H1 (cell line): ENCODE results near the gene RNF145. TPM values are rescaled to one million over a fixed set of nuclear protein-coding genes. Genes with fewer than 3 reads are reported as not detected.

Source experiments
- CTCF ChIA-PET: fragments of 300-600 bp; sonication (Branson Sonifier 250); formaldehyde crosslinking; loops from one replicate; lab custom pipeline; 2021; ENCODE audit not compliant: partially characterized antibody; lab: Charles Lee
- POLR2A ChIA-PET: fragments of 300-600 bp; sonication (Branson Sonifier 250); formaldehyde crosslinking; loops from one replicate; lab custom pipeline; 2021; ENCODE audit warnings: inconsistent platforms; ENCODE audit not compliant: partially characterized antibody; lab: Charles Lee
- DNase-seq, 2 experiments: peaks; one replicate each; pipeline versions ENCODE4 v3.0.0 to v3.0.0-alpha.2; 2010 to 2022; ENCODE audit warnings: low spot score in 2 of 2, low read depth in 1 of 2, mixed read lengths in 1 of 2
- FAIRE-seq: peaks from 2 replicates; lab custom pipeline; 2011; peaks lifted over from hg19 to GRCh38; lab: Jason Lieb, UNC
- H2AFZ ChIP-seq: 2 replicates; pipeline ENCODE4 v1.8.1; 2012; ENCODE audit warnings: low read length, inconsistent platforms
- H2AK5ac ChIP-seq: 2 replicates; pipeline ENCODE4 v1.6.1; 2013; ENCODE audit warnings: low read depth, low read length
- H2BK120ac ChIP-seq: replicated peaks from 2 replicates; pipeline ENCODE3; 2013; ENCODE audit warnings: low read depth, low read length, inconsistent platforms
- H2BK12ac ChIP-seq: 2 replicates; pipeline ENCODE4 v1.6.1; 2013; ENCODE audit warnings: low read depth, low read length
- H2BK15ac ChIP-seq: 2 replicates; pipeline ENCODE4 v1.6.1; 2013; ENCODE audit warnings: low read length
- H2BK20ac ChIP-seq: 2 replicates; pipeline ENCODE4 v1.6.1; 2013; ENCODE audit warnings: low read length
- H2BK5ac ChIP-seq: 2 replicates; pipeline ENCODE4 v1.6.1; 2013; ENCODE audit warnings: low read depth, low read length
- H3K14ac ChIP-seq: 2 replicates; pipeline ENCODE4 v1.6.1; 2013; ENCODE audit warnings: inconsistent platforms; ENCODE audit not compliant: insufficient read length
- H3K18ac ChIP-seq: 2 replicates; pipeline ENCODE4 v1.6.1; 2013; ENCODE audit warnings: low read length; ENCODE audit errors: extremely low read depth
- H3K23ac ChIP-seq: 2 replicates; pipeline ENCODE4 v1.6.1; 2013; ENCODE audit warnings: inconsistent platforms; ENCODE audit not compliant: insufficient read length
- H3K23me2 ChIP-seq: 2 replicates; pipeline ENCODE4 v1.6.1; 2013; ENCODE audit warnings: low read depth, low read length
- H3K27ac ChIP-seq: 2 replicates; pipeline ENCODE4 v1.6.1; 2011; ENCODE audit warnings: low read depth, low read length, inconsistent platforms
- H3K27me3 ChIP-seq, 4 experiments: replicated peaks in 1 of 4; 1 replicate in 1 of 4; 2 replicates in 3 of 4; pipeline versions ENCODE4 v1.6.1 to v1.8.1; 2011 to 2013; ENCODE audit warnings: low read length in 3 of 4, mild to moderate bottlenecking in 3 of 4, inconsistent platforms in 2 of 4, mixed read lengths in 2 of 4, moderate library complexity in 1 of 4; ENCODE audit not compliant: control insufficient read depth in 3 of 4, insufficient read depth in 3 of 4; ENCODE audit errors: extremely low read depth in 1 of 4
- H3K36me3 ChIP-seq, 4 experiments: 2 replicates each; pipeline versions ENCODE4 v1.6.1 to v1.8.1; 2011 to 2013; ENCODE audit warnings: mild to moderate bottlenecking in 4 of 4, low read length in 3 of 4, moderate library complexity in 2 of 4, control low read depth in 1 of 4, inconsistent platforms in 1 of 4; ENCODE audit not compliant: insufficient read depth in 4 of 4, control insufficient read depth in 2 of 4
- H3K4ac ChIP-seq: replicated peaks from 2 replicates; pipeline ENCODE3; 2013; ENCODE audit warnings: low read length, low read depth, mixed read lengths, inconsistent platforms; ENCODE audit not compliant: insufficient read length
- H3K4me1 ChIP-seq, 4 experiments: replicated peaks in 1 of 4; 1 replicate in 1 of 4; 2 replicates in 3 of 4; pipeline versions ENCODE4 v1.6.1 to v1.8.1; 2011 to 2013; ENCODE audit warnings: low read length in 3 of 4, inconsistent platforms in 2 of 4, mixed read lengths in 1 of 4; ENCODE audit not compliant: insufficient read depth in 4 of 4, control insufficient read depth in 3 of 4
- H3K4me2 ChIP-seq, 2 experiments: 2 replicates each; pipeline versions ENCODE4 v1.6.1 to v1.8.1; 2011 to 2013; ENCODE audit warnings: low read depth in 2 of 2, low read length in 2 of 2, control low read depth in 1 of 2, inconsistent platforms in 1 of 2, mild to moderate bottlenecking in 1 of 2; ENCODE audit not compliant: insufficient read depth in 1 of 2
- H3K4me3 ChIP-seq, 4 experiments: fragments of 200-600, 300-600 bp in 1 of 4; sonication (generic), shearing (Covaris generic), sonication (Bioruptor Twin) in 1 of 4; 2 replicates each; pipeline versions ENCODE4 v1.5.1 to v1.8.1; 2011 to 2016; ENCODE audit warnings: low read length in 4 of 4, low read depth in 3 of 4, control low read depth in 2 of 4, inconsistent platforms in 2 of 4, mild to moderate bottlenecking in 2 of 4, mixed read lengths in 1 of 4, moderate library complexity in 1 of 4; ENCODE audit not compliant: insufficient read depth in 2 of 4; ENCODE audit errors: extremely low read depth in 1 of 4
- H3K56ac ChIP-seq: replicated peaks from 2 replicates; pipeline ENCODE3; 2013; ENCODE audit warnings: low read depth, mild to moderate bottlenecking, mixed read lengths, low read length, inconsistent platforms; ENCODE audit not compliant: insufficient read length
- H3K79me1 ChIP-seq: 2 replicates; pipeline ENCODE4 v1.6.1; 2013; ENCODE audit warnings: low read depth, low read length, control low read depth
- H3K79me2 ChIP-seq, 2 experiments: 2 replicates each; pipeline versions ENCODE4 v1.6.1 to v1.8.1; 2012 to 2013; ENCODE audit warnings: low read length in 2 of 2, mild to moderate bottlenecking in 2 of 2, inconsistent platforms in 1 of 2; ENCODE audit not compliant: insufficient read depth in 2 of 2, control insufficient read depth in 1 of 2
- H3K9ac ChIP-seq, 4 experiments: replicated peaks in 1 of 4; 1 replicate in 1 of 4; 2 replicates in 3 of 4; pipeline versions ENCODE4 v1.6.1 to v1.8.1; 2011 to 2013; ENCODE audit warnings: low read depth in 3 of 4, low read length in 3 of 4, control low read depth in 2 of 4, mild to moderate bottlenecking in 2 of 4, moderate library complexity in 2 of 4, inconsistent platforms in 1 of 4; ENCODE audit errors: extremely low read depth in 1 of 4
- H3K9me3 ChIP-seq, 2 experiments: 2 replicates each; pipeline versions ENCODE4 v1.6.1 to v1.8.1; 2012 to 2013; ENCODE audit warnings: mild to moderate bottlenecking in 2 of 2, moderate library complexity in 2 of 2, control low read depth in 1 of 2, inconsistent platforms in 1 of 2, low read depth in 1 of 2, low read length in 1 of 2, mixed read lengths in 1 of 2; ENCODE audit not compliant: insufficient read depth in 2 of 2
- H4K20me1 ChIP-seq, 2 experiments: replicated peaks in 1 of 2; 2 replicates each; pipeline versions ENCODE3 to v1.8.1; 2011 to 2013; ENCODE audit warnings: inconsistent platforms in 2 of 2, low read length in 2 of 2, mild to moderate bottlenecking in 1 of 2; ENCODE audit not compliant: insufficient read depth in 2 of 2, control insufficient read depth in 1 of 2
- H4K5ac ChIP-seq: 2 replicates; pipeline ENCODE4 v1.6.1; 2013; ENCODE audit warnings: low read length, low read depth, mixed read lengths, inconsistent platforms; ENCODE audit not compliant: insufficient read length
- H4K8ac ChIP-seq: 2 replicates; pipeline ENCODE4 v1.8.0; 2013; ENCODE audit warnings: mild to moderate bottlenecking, moderate library complexity, low read length, inconsistent platforms; ENCODE audit not compliant: insufficient read depth; ENCODE audit errors: extremely low read depth
- H4K91ac ChIP-seq: replicated peaks from 2 replicates; pipeline ENCODE3; 2013; ENCODE audit warnings: low read length, mixed read lengths, inconsistent platforms; ENCODE audit not compliant: insufficient read length
- ASH2L ChIP-seq: fragments of 200-600, 300-600 bp; sonication (generic); IDR thresholded peaks from one replicate; pipeline ENCODE4 v1.7.1; 2017; ENCODE audit warnings: low read length
- BRCA1 ChIP-seq: IDR thresholded peaks from 2 replicates; pipeline ENCODE4 v1.6.1; 2012; ENCODE audit warnings: low read depth, low read length, improper control_type of control experiment
- EZH2 ChIP-seq: fragments of 200-600 bp; sonication (generic); IDR thresholded peaks from 2 replicates; pipeline ENCODE4 v1.7.1; 2012; ENCODE audit warnings: low read depth, mild to moderate bottlenecking, moderate library complexity, low read length, inconsistent platforms; ENCODE audit not compliant: severe bottlenecking
- GTF2F1 ChIP-seq: IDR thresholded peaks from 2 replicates; pipeline ENCODE4 v1.6.1; 2012; ENCODE audit warnings: low read depth, low read length, improper control_type of control experiment, borderline replicate concordance
- HDAC2 ChIP-seq, 2 experiments: fragments of 300-600 bp in 1 of 2; sonication (generic) in 1 of 2; IDR thresholded peaks; 2 replicates each; pipeline ENCODE4 v1.6.1; 2011 to 2012; ENCODE audit warnings: low read depth in 2 of 2, low read length in 2 of 2, mild to moderate bottlenecking in 2 of 2, moderate library complexity in 2 of 2, borderline replicate concordance in 1 of 2, inconsistent platforms in 1 of 2
- HDAC6 ChIP-seq: IDR thresholded peaks from one replicate; pipeline ENCODE4 v1.7.1; 2012; ENCODE audit warnings: low read depth, mild to moderate bottlenecking, inconsistent platforms, low read length, moderate library complexity
- KDM1A ChIP-seq: fragments of 200-600, 300-600 bp; sonication (generic); IDR thresholded peaks from 2 replicates; pipeline ENCODE4 v1.7.1; 2016; ENCODE audit warnings: mild to moderate bottlenecking, low read length, borderline replicate concordance
- KDM5A ChIP-seq: fragments of 200-600 bp; IDR thresholded peaks from 2 replicates; pipeline ENCODE4 v1.7.1; 2012; ENCODE audit warnings: mild to moderate bottlenecking, low read length, inconsistent platforms, mixed read lengths
- MAFK ChIP-seq: IDR thresholded peaks from 2 replicates; pipeline ENCODE4 v1.6.1; 2012; ENCODE audit warnings: low read depth, mild to moderate bottlenecking, improper control_type of control experiment, low read length
- POU5F1 ChIP-seq: IDR thresholded peaks from 2 replicates; pipeline ENCODE4 v1.6.1; 2011; ENCODE audit warnings: low read depth, mild to moderate bottlenecking, low read length, moderate library complexity
- RBBP5 ChIP-seq: IDR thresholded peaks from 2 replicates; pipeline ENCODE4 v1.7.1; 2012; ENCODE audit warnings: low read depth, mild to moderate bottlenecking, inconsistent platforms, low read length, moderate library complexity, borderline replicate concordance
- SIRT6 ChIP-seq: IDR thresholded peaks from one replicate; pipeline ENCODE4 v1.7.1; 2012; ENCODE audit warnings: low read length, inconsistent platforms
- SP4 ChIP-seq: IDR thresholded peaks from 2 replicates; pipeline ENCODE4 v1.6.1; 2012; ENCODE audit warnings: low read length, inconsistent platforms
- TAF1 ChIP-seq: IDR thresholded peaks from 2 replicates; pipeline ENCODE4 v1.6.1; 2011; ENCODE audit warnings: mild to moderate bottlenecking, low read depth, low read length
- TAF7 ChIP-seq: optimal IDR thresholded peaks from 2 replicates; pipeline ENCODE3; 2011; ENCODE audit warnings: low read depth, mild to moderate bottlenecking, inconsistent platforms, low read length, moderate library complexity, borderline replicate concordance
- TEAD4 ChIP-seq: IDR thresholded peaks from 2 replicates; pipeline ENCODE4 v1.6.1; 2012; ENCODE audit warnings: low read depth, low read length, inconsistent platforms, mixed read lengths
- polyA plus RNA-seq, 7 experiments: library from polyadenylated mRNA; depleted of rRNA in 3 of 7; stranded (reverse) in 5 of 7; unstranded in 2 of 7; fragments of >200 nt in 5 of 7; fragments of 200-250 nt in 2 of 7; gene quantifications; 1 replicate in 5 of 7; 2 replicates in 1 of 7; 4 replicates in 1 of 7; pipeline versions ENCODE4 v1.2.1 to v1.2.3, GENCODE V29; 2011 to 2013; ENCODE audit warnings: missing spikeins in 2 of 7, mixed read lengths in 2 of 7
- total RNA-seq: library from RNA; stranded (reverse); fragmentation: NEBNext Ultra II Directional; extraction: Animal tissue kit (Norgen Biotek cat#: 25700); gene quantifications from 2 replicates; pipeline ENCODE4 v1.2.1, GENCODE V29; 2021

Gene RNF145
- total and polyA plus RNA-seq, 2 of the 8 experiments (the other 6 are each of a cell fraction or from before 2014, with no cell fraction given) = 34.2 to 72.5 TPM

DNA sequence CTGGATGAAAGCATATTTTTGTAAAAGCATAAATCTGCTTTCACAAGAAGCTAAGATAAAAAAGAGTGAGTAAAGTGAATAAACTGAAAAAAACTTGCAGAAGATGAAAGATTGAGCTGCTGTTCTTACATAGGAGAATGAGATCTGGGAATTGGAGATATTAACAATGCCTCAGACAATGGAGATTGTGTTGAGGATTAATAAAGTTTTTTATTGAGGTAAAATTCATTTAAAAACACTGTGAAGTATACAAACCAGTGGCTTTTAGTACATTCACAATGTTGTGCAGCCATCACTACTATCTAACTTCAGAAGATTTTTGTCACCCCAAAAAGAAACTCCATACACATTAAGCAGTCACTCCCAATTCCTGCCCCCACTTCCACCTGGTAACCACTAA lies 34.0 kb upstream of the RNF145 start:
- H3K79me2 ChIP-seq = no peaks in the 10 kb centered on the region
- H3K4ac ChIP-seq = no peak overlapping the region
- no peak for TF ChIP-seq TAF7
- TF ChIP-seq KDM5A = no peak
- no peak for TF ChIP-seq GTF2F1
- TF ChIP-seq EZH2 = no peak
- TF ChIP-seq SIRT6 = no peak
- TF ChIP-seq TEAD4 = no peak
- no peak for TF ChIP-seq SP4
- no peak for TF ChIP-seq HDAC6
- no peak for TF ChIP-seq BRCA1
- no peak for TF ChIP-seq ASH2L
- no peak for TF ChIP-seq TAF1
- TF ChIP-seq RBBP5 = no peak
- TF ChIP-seq MAFK = no peak
- no peak for TF ChIP-seq HDAC2 (IDR thresholded peaks at IDR 0.05; ENCODE audit: borderline replicate concordance in 1 of 2, low read depth in 2 of 2, low read length in 2 of 2)
- TF ChIP-seq KDM1A = no peak
- no peak for TF ChIP-seq POU5F1
- no peaks in the 10 kb centered on the region for H4K20me1 ChIP-seq
- no peak overlapping the region for H3K18ac ChIP-seq
- no peak overlapping the region for H2AFZ ChIP-seq
- POLR2A ChIA-PET = no interaction called here
- H2AK5ac ChIP-seq = no peak overlapping the region
- no peaks in the 10 kb centered on the region for H3K9me3 ChIP-seq
- no peaks in the 10 kb centered on the region for H3K4me1 ChIP-seq
- no peaks in the 10 kb centered on the region for H3K36me3 ChIP-seq
- no peak overlapping the region for H3K23ac ChIP-seq
- no peak overlapping the region for H3K4me3 ChIP-seq
- no peak overlapping the region for H3K56ac ChIP-seq
- H2BK20ac ChIP-seq = no peak overlapping the region
- CTCF ChIA-PET = no interaction called here
- H4K5ac ChIP-seq = no peak overlapping the region
- H2BK12ac ChIP-seq = no peak overlapping the region
- DNase-seq (no peak), FAIRE-seq (no peak)
- no peaks in the 10 kb centered on the region for H3K79me1 ChIP-seq
- H2BK120ac ChIP-seq = no peak overlapping the region
- H3K14ac ChIP-seq = no peak overlapping the region
- H3K9ac ChIP-seq = no peak overlapping the region
- H3K23me2 ChIP-seq = no peaks in the 10 kb centered on the region; the same call in 1 of the 2 replicates
- no peak overlapping the region for H4K8ac ChIP-seq
- no peak overlapping the region for H2BK15ac ChIP-seq
- no peak overlapping the region for H3K27ac ChIP-seq
- H3K27me3 ChIP-seq = no peaks in the 10 kb centered on the region; a peak in 2 of 7 replicates
- H3K4me2 ChIP-seq = no peak overlapping the region
- H4K91ac ChIP-seq = no peak overlapping the region
- no peak overlapping the region for H2BK5ac ChIP-seq
